ENCODE data around the gene NFASC. TPM values are rescaled to one million over a fixed set of nuclear protein-coding genes. Genes with fewer than 3 reads are reported as not detected.

NFASC gene
- total and polyA plus RNA-seq, 3 donors from 2014 or later: 9.9 to 13.9 (median 10.2) TPM

DNA sequence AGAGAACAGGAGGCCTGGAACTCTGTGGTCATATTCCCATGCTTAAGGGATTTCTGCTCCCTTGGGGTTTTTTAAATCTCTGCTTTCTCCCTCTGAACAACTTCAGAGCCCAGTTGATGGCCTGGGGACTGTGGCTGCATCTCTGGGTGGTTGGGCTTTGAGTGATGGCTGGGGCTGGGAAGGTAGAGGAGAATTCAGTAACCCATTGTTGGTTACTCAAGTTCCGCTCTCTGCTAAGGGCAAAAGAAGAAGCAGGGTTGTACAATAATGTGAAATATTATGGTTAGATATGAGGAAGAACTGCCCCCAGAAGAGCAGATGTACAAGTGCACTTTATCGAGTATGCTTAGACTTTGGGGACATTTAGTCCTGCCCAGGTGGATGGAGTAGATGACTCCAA lies 100.3 kb downstream of the NFASC start:
- no peaks in the 10 kb centered on the region for H3K36me3 ChIP-seq (ENCODE audit: low read depth, missing control alignments)
- TF ChIP-seq, protein P1, sequence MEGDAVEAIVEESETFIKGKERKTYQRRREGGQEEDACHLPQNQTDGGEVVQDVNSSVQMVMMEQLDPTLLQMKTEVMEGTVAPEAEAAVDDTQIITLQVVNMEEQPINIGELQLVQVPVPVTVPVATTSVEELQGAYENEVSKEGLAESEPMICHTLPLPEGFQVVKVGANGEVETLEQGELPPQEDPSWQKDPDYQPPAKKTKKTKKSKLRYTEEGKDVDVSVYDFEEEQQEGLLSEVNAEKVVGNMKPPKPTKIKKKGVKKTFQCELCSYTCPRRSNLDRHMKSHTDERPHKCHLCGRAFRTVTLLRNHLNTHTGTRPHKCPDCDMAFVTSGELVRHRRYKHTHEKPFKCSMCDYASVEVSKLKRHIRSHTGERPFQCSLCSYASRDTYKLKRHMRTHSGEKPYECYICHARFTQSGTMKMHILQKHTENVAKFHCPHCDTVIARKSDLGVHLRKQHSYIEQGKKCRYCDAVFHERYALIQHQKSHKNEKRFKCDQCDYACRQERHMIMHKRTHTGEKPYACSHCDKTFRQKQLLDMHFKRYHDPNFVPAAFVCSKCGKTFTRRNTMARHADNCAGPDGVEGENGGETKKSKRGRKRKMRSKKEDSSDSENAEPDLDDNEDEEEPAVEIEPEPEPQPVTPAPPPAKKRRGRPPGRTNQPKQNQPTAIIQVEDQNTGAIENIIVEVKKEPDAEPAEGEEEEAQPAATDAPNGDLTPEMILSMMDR (IDR thresholded peaks at IDR 0.05): no peak
- TF ChIP-seq POLR2A (IDR thresholded peaks at IDR 0.05): no peak
- DNase-seq: no peak
- no peak overlapping the region for H3K4me3 ChIP-seq
- intact Hi-C loops (cut with DNase I; ENCODE audit: low total_unique reads): no loop called here
- H3K4me1 ChIP-seq: no peaks in the 10 kb centered on the region
- H3K9me3 ChIP-seq: no peaks in the 10 kb centered on the region
- H3K27ac ChIP-seq: no peak overlapping the region
- no peaks in the 10 kb centered on the region for H3K27me3 ChIP-seq
- 94 to 96% methylated on average over 2 of the region's 2 CpGs for WGBS, 2 donors

DNA sequence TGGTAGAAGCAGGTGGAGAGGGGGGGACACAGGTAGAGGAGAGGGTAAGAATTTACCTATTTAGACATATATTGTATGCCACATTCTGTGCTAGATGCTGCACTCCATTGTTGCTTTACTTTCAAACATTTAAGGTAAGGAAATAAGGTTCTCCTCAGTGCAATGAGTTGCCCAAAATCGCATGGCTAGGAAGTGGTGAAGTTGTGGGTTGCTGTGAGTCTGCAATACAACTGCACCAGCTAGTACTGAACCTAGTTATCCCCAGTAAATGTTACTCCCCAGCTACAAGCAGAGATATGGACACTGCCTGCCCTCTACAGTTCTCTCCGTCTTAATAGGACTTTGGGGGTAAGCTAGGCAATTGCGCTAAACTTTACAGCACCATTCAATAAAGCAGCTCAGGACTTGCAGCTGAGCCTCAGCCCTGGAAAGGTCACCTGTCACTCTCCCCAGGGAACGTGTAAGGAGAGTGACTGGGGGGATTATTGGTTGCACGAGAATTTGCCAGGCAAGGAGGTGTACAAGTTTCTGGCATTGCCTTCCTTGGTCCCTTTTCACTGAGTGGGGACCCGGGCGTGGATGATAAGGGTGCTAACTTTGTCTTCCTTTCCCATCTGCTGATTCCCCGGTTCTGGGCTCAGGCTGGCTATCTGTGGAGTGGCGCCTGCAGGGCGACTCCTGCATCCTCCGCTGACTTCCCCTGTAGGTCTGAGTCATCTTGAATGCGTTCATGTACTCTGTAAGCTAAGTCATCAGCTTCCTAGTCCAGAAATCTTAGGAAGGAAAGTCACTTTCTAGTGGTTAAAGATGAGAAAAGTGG lies 101.1 kb downstream of the NFASC start:
- 70 to 72% methylated on average over 12 of the region's 12 CpGs for WGBS, 2 donors
- H3K36me3 ChIP-seq (ENCODE audit: low read depth, missing control alignments): no peaks in the 10 kb centered on the region
- intact Hi-C loops (cut with DNase I; ENCODE audit: low total_unique reads): no loop called here
- no peak overlapping the region for H3K27ac ChIP-seq
- DNase-seq: no peak
- no peaks in the 10 kb centered on the region for H3K4me1 ChIP-seq
- TF ChIP-seq POLR2A (IDR thresholded peaks at IDR 0.05): no peak
- TF ChIP-seq, protein P1 (IDR thresholded peaks at IDR 0.05): no peak
- H3K27me3 ChIP-seq: no peaks in the 10 kb centered on the region
- H3K9me3 ChIP-seq: no peaks in the 10 kb centered on the region
- no peak overlapping the region for H3K4me3 ChIP-seq

DNA sequence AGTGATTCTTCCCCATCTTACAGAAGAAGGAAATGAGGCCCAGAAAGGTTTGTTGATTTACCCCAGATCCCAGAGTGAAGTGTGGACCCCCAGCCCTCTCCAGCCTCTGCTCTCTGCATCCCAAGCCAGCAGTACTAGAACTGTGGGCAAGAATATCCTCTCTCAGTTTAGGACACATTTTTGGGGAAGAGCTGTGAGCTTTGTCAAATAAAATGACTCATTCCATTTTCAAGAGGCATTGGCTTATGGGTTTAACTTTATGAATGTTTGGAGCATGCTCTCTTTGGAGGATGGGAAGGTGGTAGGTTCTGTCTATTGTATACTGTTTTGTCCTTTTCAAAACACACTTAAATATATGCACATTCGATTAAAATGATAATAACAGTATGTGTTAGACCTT lies 101.8 kb downstream of the NFASC start:
- H3K9me3 ChIP-seq: no peaks in the 10 kb centered on the region
- intact Hi-C loops (cut with DNase I; ENCODE audit: low total_unique reads): no loop called here
- H3K27me3 ChIP-seq: no peaks in the 10 kb centered on the region
- DNase-seq: no peak
- no peak overlapping the region for H3K4me3 ChIP-seq
- no peak overlapping the region for H3K27ac ChIP-seq
- TF ChIP-seq, protein P1 (IDR thresholded peaks at IDR 0.05): no peak
- no peak for TF ChIP-seq POLR2A (IDR thresholded peaks at IDR 0.05)
- no peaks in the 10 kb centered on the region for H3K36me3 ChIP-seq (ENCODE audit: low read depth, missing control alignments)
- H3K4me1 ChIP-seq: no peaks in the 10 kb centered on the region
- WGBS, 2 donors: 89 to 93% methylated on average over 1 of the region's 1 CpG

DNA sequence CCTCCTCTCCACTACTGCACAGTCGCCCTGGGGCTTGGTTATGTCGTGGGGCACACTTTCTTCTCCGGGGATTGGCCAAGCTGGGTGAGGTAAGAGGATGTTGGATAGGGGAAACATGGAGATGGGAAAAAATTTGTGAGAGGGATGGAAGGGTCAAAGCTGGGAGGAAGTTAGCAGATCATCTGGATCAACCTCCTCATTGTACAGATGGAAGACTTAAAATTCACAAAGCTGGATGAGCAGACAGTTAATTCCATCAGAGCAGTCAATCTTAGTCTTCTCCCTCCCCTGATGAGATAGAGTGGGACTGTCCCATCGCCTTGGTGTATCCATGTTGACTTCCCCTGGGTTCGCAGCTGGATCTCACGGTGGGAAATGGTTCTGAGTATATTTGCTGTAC lies 102.8 kb downstream of the NFASC start:
- intact Hi-C loops (cut with DNase I; ENCODE audit: low total_unique reads): no loop called here
- H3K9me3 ChIP-seq: no peaks in the 10 kb centered on the region
- H3K27me3 ChIP-seq: no peaks in the 10 kb centered on the region
- no peak for DNase-seq
- no peaks in the 10 kb centered on the region for H3K36me3 ChIP-seq (ENCODE audit: low read depth, missing control alignments)
- no peak overlapping the region for H3K4me3 ChIP-seq
- TF ChIP-seq, protein P1 (IDR thresholded peaks at IDR 0.05): no peak
- no peak for TF ChIP-seq POLR2A (IDR thresholded peaks at IDR 0.05)
- 66 to 71% methylated on average over 6 of the region's 6 CpGs for WGBS, 2 donors
- H3K4me1 ChIP-seq: no peaks in the 10 kb centered on the region
- H3K27ac ChIP-seq: no peak overlapping the region

DNA sequence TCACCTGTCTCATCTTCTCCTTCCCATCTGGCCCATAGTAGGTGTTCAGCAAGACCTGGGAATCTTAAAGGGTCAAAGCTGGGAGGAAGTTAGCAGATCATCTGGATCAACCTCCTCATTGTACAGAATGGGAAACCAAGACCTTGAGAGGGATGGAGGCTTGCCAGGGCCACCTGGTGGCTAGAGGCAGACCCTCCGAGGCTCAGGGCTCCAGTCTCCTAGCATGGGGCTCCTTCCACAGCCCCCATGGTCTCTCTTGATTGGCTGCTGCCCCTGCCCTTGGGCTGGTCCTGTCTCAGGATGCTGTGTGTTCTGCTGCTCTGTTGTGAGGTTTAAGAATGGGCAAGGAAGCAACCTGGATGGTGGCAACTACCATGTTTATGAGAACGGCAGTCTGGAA lies 103.7 kb downstream of the NFASC start:
- Histone ChIP-seq H3K36me3 (ENCODE audit: low read depth, missing control alignments) (no peaks in the 10 kb centered on the region), H3K27ac (no peak overlapping the region), H3K4me3 (no peak overlapping the region), H3K4me1 (no peaks in the 10 kb centered on the region), H3K9me3 (no peaks in the 10 kb centered on the region), H3K27me3 (no peaks in the 10 kb centered on the region)
- no peak for DNase-seq
- intact Hi-C loops (cut with DNase I; ENCODE audit: low total_unique reads): no loop called here
- TF ChIP-seq POLR2A (IDR thresholded peaks at IDR 0.05): no peak
- 70 to 88% methylated on average over 2 of the region's 2 CpGs for WGBS, 2 donors

All from testis (tissue), 3 donors.